K562 (cell line): ENCODE measurements around the gene C1orf21. TPM values are rescaled to one million over a fixed set of nuclear protein-coding genes. Genes with fewer than 3 reads are reported as not detected.

Source experiments
- CHD1 ChIP-seq: fragments of 200-600 bp; sonication (generic); IDR thresholded peaks from one replicate; pipeline ENCODE4 v1.6.1; 2012; ENCODE audit warnings: mild to moderate bottlenecking, moderate library complexity, low read length, inconsistent platforms
- MITF ChIP-seq: IDR thresholded peaks from 2 replicates; pipeline ENCODE4 v1.6.1; 2014; ENCODE audit warnings: antibody characterized with exemption
- PBX2 ChIP-seq, 2 experiments: IDR thresholded peaks in 1 of 2; conservative IDR thresholded peaks in 1 of 2; 2 replicates each; pipeline ENCODE4 v1.6.1; 2016; ENCODE audit warnings: low read depth in 2 of 2, mild to moderate bottlenecking in 1 of 2, missing compliant biosample characterization in 1 of 2, missing genetic modification characterization in 1 of 2, moderate library complexity in 1 of 2
- TRIM25 ChIP-seq: fragments of 450-650 bp; IDR thresholded peaks from 2 replicates; pipeline ENCODE4 v1.7.0; 2016; ENCODE audit warnings: borderline replicate concordance
- TSHZ1 ChIP-seq: fragments of 250-450 bp; sonication (Bioruptor Pico); IDR thresholded peaks from 2 replicates; pipeline ENCODE4 v1.4.0; 2020; ENCODE audit warnings: mild to moderate bottlenecking, moderate library complexity
- ZBTB1 ChIP-seq: sonication (generic); formaldehyde crosslinking; IDR thresholded peaks from 2 replicates; pipeline ENCODE4 v1.8.1; 2023; ENCODE audit warnings: missing genetic modification reagents, low read depth, mild to moderate bottlenecking, borderline replicate concordance
- ZNF41 ChIP-seq: fragments of 250-450 bp; sonication (Bioruptor Pico); conservative IDR thresholded peaks from 2 replicates; pipeline ENCODE4 v1.4.0; 2020; ENCODE audit warnings: mild to moderate bottlenecking
- polyA plus RNA-seq, 8 experiments: library from polyadenylated mRNA; depleted of rRNA in 4 of 8; stranded (reverse) in 5 of 8; unstranded in 3 of 8; fragments of >200 nt; fragmentation: Nextera tagmentation in 2 of 8; fragmentation: Illumina TruSeq in 1 of 8; extraction: Ambion mirVana in 2 of 8; extraction: Trizol in 1 of 8; gene quantifications; 2 replicates each; pipeline versions ENCODE4 v1.2.1 to v1.2.3, GENCODE V29; 2011 to 2014; ENCODE audit warnings: inconsistent platforms in 1 of 8, missing spikeins in 1 of 8
- total RNA-seq, 7 experiments: library from RNA; depleted of rRNA in 6 of 7; stranded (reverse); fragments of >200 nt in 6 of 7; fragmentation: Illumina TruSeq in 2 of 7; extraction: Trizol in 2 of 7; gene quantifications; 2 replicates each; pipeline versions ENCODE4 v1.2.1 to v1.2.3, GENCODE V29; 2011 to 2021; ENCODE audit warnings: low replicate concordance in 1 of 7

C1orf21 gene
- total and polyA plus RNA-seq, 9 of the 15 experiments (the other 6 are each of a cell fraction or from before 2014, with no cell fraction given), result under 0.01 to 0.31 (median 0.07) TPM

GRCh38 chr1:184373155-184373554, 13.7 kb upstream of the C1orf21 start (continued):
- no peak for TF ChIP-seq MITF
- no peak for TF ChIP-seq ZBTB1 (CRISPR knock-in tag)
- no peak for TF ChIP-seq PBX2 (CRISPR knock-in tag; IDR thresholded peaks at IDR 0.05; ENCODE audit: low read depth)
- no peak for TF ChIP-seq PBX2 (tag; conservative IDR thresholded peaks at IDR 0.05; ENCODE audit: low read depth)
- TF ChIP-seq ZNF41, result no peak
- TF ChIP-seq CHD1, result no peak
- no peak for TF ChIP-seq TRIM25
- no peak for TF ChIP-seq TSHZ1 (CRISPR knock-in tag)
